Measurements from ENCODE around the gene LRRC43.

GRCh38 chr12:122235741-122236140, 52.8 kb downstream of the LRRC43 start:
- TF ChIP-seq CTCF (conservative IDR thresholded peaks at IDR 0.05 in 1 of 2, IDR thresholded peaks at IDR 0.05 in 1 of 2; ENCODE audit: low read depth in 1 of 2, low read length in 2 of 2) (no peak), EZH2 (IDR thresholded peaks at IDR 0.05; ENCODE audit: low read length, missing control alignments) (no peak)
